Activated gamma-delta T cell (primary cell): ENCODE data around the gene PLPPR4.
"Not testable (repeated sequence)": the region's sequence is repeated elsewhere in the genome, so short reads cannot be mapped to it uniquely, and the experiment has no call there.

Source experiments
- DNase-seq: peaks from one replicate; lab custom pipeline; 2025; lab: John Stamatoyannopoulos, UW
- total RNA-seq, 2 donors: gene quantifications; one replicate each; lab custom pipeline; 2026; lab: John Stamatoyannopoulos, UW

The PLPPR4 gene
- 0 reads per million in 2 donors for total RNA-seq

GRCh38 chr1:99264201-99265021 lies at the start of gene PLPPR4:
Gene PLPPR4 (plus strand): TSS chr1:99264492. CDS start chr1:99264594, 102 bp downstream.
- no peak for DNase-seq

GRCh38 chr1:99216956-99217355 lies 47.3 kb upstream of the PLPPR4 start:
- DNase-seq, result no peak

GRCh38 chr1:99217599-99217998 lies 46.7 kb upstream of the PLPPR4 start:
- no peak for DNase-seq

GRCh38 chr1:99218572-99218971 lies 45.7 kb upstream of the PLPPR4 start:
- DNase-seq, result no peak

GRCh38 chr1:99218999-99219398 lies 45.3 kb upstream of the PLPPR4 start:
- no peak for DNase-seq

GRCh38 chr1:99227056-99227897 lies 37.0 kb upstream of the PLPPR4 start:
- no peak for DNase-seq

GRCh38 chr1:99228153-99228552 lies 36.1 kb upstream of the PLPPR4 start:
- no peak for DNase-seq

GRCh38 chr1:99229122-99229521 lies 35.2 kb upstream of the PLPPR4 start:
- DNase-seq, result no peak

- DNase-seq, result no peak
These were observed 33.6 kb upstream of the PLPPR4 start for GRCh38 chr1:99230695-99231094.

GRCh38 chr1:99232172-99232571 lies 32.1 kb upstream of the PLPPR4 start:
- no peak for DNase-seq

- no peak for DNase-seq
These were observed 30.8 kb upstream of the PLPPR4 start for GRCh38 chr1:99233446-99233845.

GRCh38 chr1:99236756-99237155 lies 27.5 kb upstream of the PLPPR4 start:
- no peak for DNase-seq

- DNase-seq, result no peak
These were observed 24.6 kb upstream of the PLPPR4 start for GRCh38 chr1:99239690-99240089.

- no peak for DNase-seq
These were observed 23.7 kb upstream of the PLPPR4 start for GRCh38 chr1:99240621-99241020.

GRCh38 chr1:99246152-99246551 lies 18.1 kb upstream of the PLPPR4 start:
- no peak for DNase-seq

GRCh38 chr1:99247199-99247598 lies 17.1 kb upstream of the PLPPR4 start:
- DNase-seq, result no peak

GRCh38 chr1:99250728-99251127 lies 13.6 kb upstream of the PLPPR4 start:
- DNase-seq, result no peak

GRCh38 chr1:99251308-99251707 lies 13.0 kb upstream of the PLPPR4 start:
- DNase-seq, result no peak

- no peak for DNase-seq
These were observed 11.7 kb upstream of the PLPPR4 start for GRCh38 chr1:99252630-99253029.

GRCh38 chr1:99260402-99260801 lies 3.9 kb upstream of the PLPPR4 start:
- not testable (repeated sequence) for DNase-seq

GRCh38 chr1:99265124-99265523 lies 832 bp downstream of the PLPPR4 start:
- no peak for DNase-seq

GRCh38 chr1:99266726-99267125 lies 2.4 kb downstream of the PLPPR4 start:
- DNase-seq, result no peak

GRCh38 chr1:99268021-99268420 lies 3.7 kb downstream of the PLPPR4 start:
- DNase-seq, result no peak
